H1 (cell line): ENCODE data around the gene ZDHHC22. TPM values are rescaled to one million over a fixed set of nuclear protein-coding genes. Genes with fewer than 3 reads are reported as not detected.

Experiments
- CTCF ChIA-PET: fragments of 300-600 bp; sonication (Branson Sonifier 250); formaldehyde crosslinking; loops from one replicate; lab custom pipeline; 2021; ENCODE audit not compliant: partially characterized antibody; lab: Charles Lee
- POLR2A ChIA-PET: fragments of 300-600 bp; sonication (Branson Sonifier 250); formaldehyde crosslinking; loops from one replicate; lab custom pipeline; 2021; ENCODE audit warnings: inconsistent platforms; ENCODE audit not compliant: partially characterized antibody; lab: Charles Lee
- DNase-seq, 2 experiments: peaks; one replicate each; pipeline versions ENCODE4 v3.0.0 to v3.0.0-alpha.2; 2010 to 2022; ENCODE audit warnings: low spot score in 2 of 2, low read depth in 1 of 2, mixed read lengths in 1 of 2
- FAIRE-seq: peaks from 2 replicates; lab custom pipeline; 2011; peaks lifted over from hg19 to GRCh38; lab: Jason Lieb, UNC
- H2AFZ ChIP-seq: 2 replicates; pipeline ENCODE4 v1.8.1; 2012; ENCODE audit warnings: low read length, inconsistent platforms
- H2AK5ac ChIP-seq: 2 replicates; pipeline ENCODE4 v1.6.1; 2013; ENCODE audit warnings: low read depth, low read length
- H2BK120ac ChIP-seq: replicated peaks from 2 replicates; pipeline ENCODE3; 2013; ENCODE audit warnings: low read depth, low read length, inconsistent platforms
- H2BK12ac ChIP-seq: 2 replicates; pipeline ENCODE4 v1.6.1; 2013; ENCODE audit warnings: low read depth, low read length
- H2BK15ac ChIP-seq: 2 replicates; pipeline ENCODE4 v1.6.1; 2013; ENCODE audit warnings: low read length
- H2BK20ac ChIP-seq: 2 replicates; pipeline ENCODE4 v1.6.1; 2013; ENCODE audit warnings: low read length
- H2BK5ac ChIP-seq: 2 replicates; pipeline ENCODE4 v1.6.1; 2013; ENCODE audit warnings: low read depth, low read length
- H3K14ac ChIP-seq: 2 replicates; pipeline ENCODE4 v1.6.1; 2013; ENCODE audit warnings: inconsistent platforms; ENCODE audit not compliant: insufficient read length
- H3K18ac ChIP-seq: 2 replicates; pipeline ENCODE4 v1.6.1; 2013; ENCODE audit warnings: low read length; ENCODE audit errors: extremely low read depth
- H3K23ac ChIP-seq: 2 replicates; pipeline ENCODE4 v1.6.1; 2013; ENCODE audit warnings: inconsistent platforms; ENCODE audit not compliant: insufficient read length
- H3K23me2 ChIP-seq: 2 replicates; pipeline ENCODE4 v1.6.1; 2013; ENCODE audit warnings: low read depth, low read length
- H3K27ac ChIP-seq: 2 replicates; pipeline ENCODE4 v1.6.1; 2011; ENCODE audit warnings: low read depth, low read length, inconsistent platforms
- H3K27me3 ChIP-seq, 4 experiments: replicated peaks in 1 of 4; 1 replicate in 1 of 4; 2 replicates in 3 of 4; pipeline versions ENCODE4 v1.6.1 to v1.8.1; 2011 to 2013; ENCODE audit warnings: low read length in 3 of 4, mild to moderate bottlenecking in 3 of 4, inconsistent platforms in 2 of 4, mixed read lengths in 2 of 4, moderate library complexity in 1 of 4; ENCODE audit not compliant: control insufficient read depth in 3 of 4, insufficient read depth in 3 of 4; ENCODE audit errors: extremely low read depth in 1 of 4
- H3K36me3 ChIP-seq, 4 experiments: 2 replicates each; pipeline versions ENCODE4 v1.6.1 to v1.8.1; 2011 to 2013; ENCODE audit warnings: mild to moderate bottlenecking in 4 of 4, low read length in 3 of 4, moderate library complexity in 2 of 4, control low read depth in 1 of 4, inconsistent platforms in 1 of 4; ENCODE audit not compliant: insufficient read depth in 4 of 4, control insufficient read depth in 2 of 4
- H3K4ac ChIP-seq: replicated peaks from 2 replicates; pipeline ENCODE3; 2013; ENCODE audit warnings: low read length, low read depth, mixed read lengths, inconsistent platforms; ENCODE audit not compliant: insufficient read length
- H3K4me1 ChIP-seq, 4 experiments: replicated peaks in 1 of 4; 1 replicate in 1 of 4; 2 replicates in 3 of 4; pipeline versions ENCODE4 v1.6.1 to v1.8.1; 2011 to 2013; ENCODE audit warnings: low read length in 3 of 4, inconsistent platforms in 2 of 4, mixed read lengths in 1 of 4; ENCODE audit not compliant: insufficient read depth in 4 of 4, control insufficient read depth in 3 of 4
- H3K4me2 ChIP-seq, 2 experiments: 2 replicates each; pipeline versions ENCODE4 v1.6.1 to v1.8.1; 2011 to 2013; ENCODE audit warnings: low read depth in 2 of 2, low read length in 2 of 2, control low read depth in 1 of 2, inconsistent platforms in 1 of 2, mild to moderate bottlenecking in 1 of 2; ENCODE audit not compliant: insufficient read depth in 1 of 2
- H3K4me3 ChIP-seq, 4 experiments: fragments of 200-600, 300-600 bp in 1 of 4; sonication (generic), shearing (Covaris generic), sonication (Bioruptor Twin) in 1 of 4; 2 replicates each; pipeline versions ENCODE4 v1.5.1 to v1.8.1; 2011 to 2016; ENCODE audit warnings: low read length in 4 of 4, low read depth in 3 of 4, control low read depth in 2 of 4, inconsistent platforms in 2 of 4, mild to moderate bottlenecking in 2 of 4, mixed read lengths in 1 of 4, moderate library complexity in 1 of 4; ENCODE audit not compliant: insufficient read depth in 2 of 4; ENCODE audit errors: extremely low read depth in 1 of 4
- H3K56ac ChIP-seq: replicated peaks from 2 replicates; pipeline ENCODE3; 2013; ENCODE audit warnings: low read depth, mild to moderate bottlenecking, mixed read lengths, low read length, inconsistent platforms; ENCODE audit not compliant: insufficient read length
- H3K79me1 ChIP-seq: 2 replicates; pipeline ENCODE4 v1.6.1; 2013; ENCODE audit warnings: low read depth, low read length, control low read depth
- H3K79me2 ChIP-seq, 2 experiments: 2 replicates each; pipeline versions ENCODE4 v1.6.1 to v1.8.1; 2012 to 2013; ENCODE audit warnings: low read length in 2 of 2, mild to moderate bottlenecking in 2 of 2, inconsistent platforms in 1 of 2; ENCODE audit not compliant: insufficient read depth in 2 of 2, control insufficient read depth in 1 of 2
- H3K9ac ChIP-seq, 4 experiments: replicated peaks in 1 of 4; 1 replicate in 1 of 4; 2 replicates in 3 of 4; pipeline versions ENCODE4 v1.6.1 to v1.8.1; 2011 to 2013; ENCODE audit warnings: low read depth in 3 of 4, low read length in 3 of 4, control low read depth in 2 of 4, mild to moderate bottlenecking in 2 of 4, moderate library complexity in 2 of 4, inconsistent platforms in 1 of 4; ENCODE audit errors: extremely low read depth in 1 of 4
- H3K9me3 ChIP-seq, 2 experiments: 2 replicates each; pipeline versions ENCODE4 v1.6.1 to v1.8.1; 2012 to 2013; ENCODE audit warnings: mild to moderate bottlenecking in 2 of 2, moderate library complexity in 2 of 2, control low read depth in 1 of 2, inconsistent platforms in 1 of 2, low read depth in 1 of 2, low read length in 1 of 2, mixed read lengths in 1 of 2; ENCODE audit not compliant: insufficient read depth in 2 of 2
- H4K20me1 ChIP-seq, 2 experiments: replicated peaks in 1 of 2; 2 replicates each; pipeline versions ENCODE3 to v1.8.1; 2011 to 2013; ENCODE audit warnings: inconsistent platforms in 2 of 2, low read length in 2 of 2, mild to moderate bottlenecking in 1 of 2; ENCODE audit not compliant: insufficient read depth in 2 of 2, control insufficient read depth in 1 of 2
- H4K5ac ChIP-seq: 2 replicates; pipeline ENCODE4 v1.6.1; 2013; ENCODE audit warnings: low read length, low read depth, mixed read lengths, inconsistent platforms; ENCODE audit not compliant: insufficient read length
- H4K8ac ChIP-seq: 2 replicates; pipeline ENCODE4 v1.8.0; 2013; ENCODE audit warnings: mild to moderate bottlenecking, moderate library complexity, low read length, inconsistent platforms; ENCODE audit not compliant: insufficient read depth; ENCODE audit errors: extremely low read depth
- H4K91ac ChIP-seq: replicated peaks from 2 replicates; pipeline ENCODE3; 2013; ENCODE audit warnings: low read length, mixed read lengths, inconsistent platforms; ENCODE audit not compliant: insufficient read length
- BACH1 ChIP-seq: IDR thresholded peaks from 2 replicates; pipeline ENCODE4 v1.6.1; 2012; ENCODE audit warnings: low read length, improper control_type of control experiment
- CHD1 ChIP-seq: IDR thresholded peaks from 2 replicates; pipeline ENCODE4 v1.6.1; 2012; ENCODE audit warnings: low read depth, low read length, improper control_type of control experiment
- CTBP2 ChIP-seq: IDR thresholded peaks from 2 replicates; pipeline ENCODE4 v1.7.0; 2011; ENCODE audit warnings: borderline replicate concordance, mild to moderate bottlenecking, moderate library complexity, mixed read lengths, low read length; ENCODE audit not compliant: insufficient read depth, insufficient read length
- POLR2AphosphoS5 ChIP-seq: IDR thresholded peaks from 2 replicates; pipeline ENCODE4 v1.6.1; 2011; ENCODE audit warnings: low read depth, low read length
- POU5F1 ChIP-seq: IDR thresholded peaks from 2 replicates; pipeline ENCODE4 v1.6.1; 2011; ENCODE audit warnings: low read depth, mild to moderate bottlenecking, low read length, moderate library complexity
- RAD21 ChIP-seq, 2 experiments: IDR thresholded peaks in 1 of 2; conservative IDR thresholded peaks in 1 of 2; 2 replicates each; pipeline ENCODE4 v1.6.1; 2011; ENCODE audit warnings: low read depth in 2 of 2, low read length in 2 of 2, improper control_type of control experiment in 1 of 2, inconsistent platforms in 1 of 2, mild to moderate bottlenecking in 1 of 2, moderate library complexity in 1 of 2
- RFX5 ChIP-seq: IDR thresholded peaks from 2 replicates; pipeline ENCODE4 v1.6.1; 2011; ENCODE audit warnings: low read depth, low read length, improper control_type of control experiment, borderline replicate concordance
- RXRA ChIP-seq: IDR thresholded peaks from 2 replicates; pipeline ENCODE4 v1.6.1; 2011; ENCODE audit warnings: low read depth, mild to moderate bottlenecking, low read length, moderate library complexity; ENCODE audit not compliant: insufficient read depth
- TAF7 ChIP-seq: optimal IDR thresholded peaks from 2 replicates; pipeline ENCODE3; 2011; ENCODE audit warnings: low read depth, mild to moderate bottlenecking, inconsistent platforms, low read length, moderate library complexity, borderline replicate concordance
- WGBS, 2 experiments: shearing (Covaris generic) in 1 of 2; methylation state at CpG; one replicate each; pipeline versions ENCODE4 v1.1.6 to v1.1.7; 2013 to 2015; ENCODE audit warnings: low lambda C conversion rate in 2 of 2, mixed read lengths in 2 of 2, inconsistent platforms in 1 of 2, low coverage in 1 of 2, missing lambda C conversion rate in 1 of 2; ENCODE audit not compliant: insufficient replicate concordance in 2 of 2, insufficient coverage in 1 of 2, insufficient read length in 1 of 2; ENCODE audit errors: extremely low coverage in 1 of 2, missing lambda C conversion rate in 1 of 2; 5-methylcytosine and 5-hydroxymethylcytosine counted together
- polyA plus RNA-seq, 7 experiments: library from polyadenylated mRNA; depleted of rRNA in 3 of 7; stranded (reverse) in 5 of 7; unstranded in 2 of 7; fragments of >200 nt in 5 of 7; fragments of 200-250 nt in 2 of 7; gene quantifications; 1 replicate in 5 of 7; 2 replicates in 1 of 7; 4 replicates in 1 of 7; pipeline versions ENCODE4 v1.2.1 to v1.2.3, GENCODE V29; 2011 to 2013; ENCODE audit warnings: missing spikeins in 2 of 7, mixed read lengths in 2 of 7
- total RNA-seq: library from RNA; stranded (reverse); fragmentation: NEBNext Ultra II Directional; extraction: Animal tissue kit (Norgen Biotek cat#: 25700); gene quantifications from 2 replicates; pipeline ENCODE4 v1.2.1, GENCODE V29; 2021
- TF ChIP-seq, protein P1 (sequence below): IDR thresholded peaks from 2 replicates; pipeline ENCODE4 v1.6.1; 2012; ENCODE audit warnings: inconsistent platforms

Gene ZDHHC22
- total and polyA plus RNA-seq, 2 of the 8 experiments (the other 6 are each of a cell fraction or from before 2014, with no cell fraction given) = 23.8 to 55.2 TPM

DNA sequence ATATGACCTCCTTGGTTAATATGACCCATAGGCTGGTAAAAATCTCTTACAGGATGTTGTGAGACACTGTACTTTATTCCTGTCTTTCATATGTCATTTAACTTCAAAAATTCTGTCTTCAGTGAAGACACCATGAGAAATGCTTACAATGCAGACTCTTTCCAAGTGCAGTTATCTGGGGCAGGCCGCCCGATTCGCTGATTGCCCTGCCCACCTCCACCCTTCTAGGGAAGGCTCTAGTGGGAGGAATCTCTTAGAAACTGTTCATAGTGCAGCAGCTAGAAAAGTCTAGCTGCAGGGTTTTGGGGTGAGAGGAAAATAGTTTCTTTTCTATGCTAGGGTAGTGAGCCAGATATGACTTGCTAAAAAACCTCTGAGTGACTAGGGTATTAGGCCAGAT, 58.5 kb downstream of the ZDHHC22 start:
- H2BK20ac ChIP-seq = no peak overlapping the region
- 0 out of 4 replicates have a peak, but pooled peaks cover 0 to 4% of the 10 kb centered on the region in 2 experiments for H3K9me3 ChIP-seq
- H2BK15ac ChIP-seq = no peak overlapping the region
- no peak overlapping the region for H2BK120ac ChIP-seq
- no peak overlapping the region for H4K5ac ChIP-seq
- H3K4me2 ChIP-seq = no peak overlapping the region
- H3K4ac ChIP-seq = no peak overlapping the region
- no peak overlapping the region for H4K8ac ChIP-seq
- no peak overlapping the region for H3K4me3 ChIP-seq
- H4K91ac ChIP-seq = no peak overlapping the region
- no peak overlapping the region for H3K9ac ChIP-seq
- no peak overlapping the region for H2BK5ac ChIP-seq
- H3K36me3 ChIP-seq = no peaks in the 10 kb centered on the region
- H3K79me1 ChIP-seq = no peaks in the 10 kb centered on the region
- POLR2A ChIA-PET = no interaction called here
- H2AK5ac ChIP-seq = no peak overlapping the region
- H3K79me2 ChIP-seq = no peaks in the 10 kb centered on the region
- no peak overlapping the region for H3K23ac ChIP-seq
- CTCF ChIA-PET = interaction anchor here (1.2 to 56.8 kb wide), 9 partner anchors 5 to 255 kb away, joined by 3 to 1490 read pairs (median 43); partner anchors contain the start of gene ZDHHC22
- H3K14ac ChIP-seq = no peak overlapping the region
- H4K20me1 ChIP-seq = no peaks in the 10 kb centered on the region
- FAIRE-seq = no peak
- no peak overlapping the region for H3K27ac ChIP-seq
- TF ChIP-seq, protein P1, sequence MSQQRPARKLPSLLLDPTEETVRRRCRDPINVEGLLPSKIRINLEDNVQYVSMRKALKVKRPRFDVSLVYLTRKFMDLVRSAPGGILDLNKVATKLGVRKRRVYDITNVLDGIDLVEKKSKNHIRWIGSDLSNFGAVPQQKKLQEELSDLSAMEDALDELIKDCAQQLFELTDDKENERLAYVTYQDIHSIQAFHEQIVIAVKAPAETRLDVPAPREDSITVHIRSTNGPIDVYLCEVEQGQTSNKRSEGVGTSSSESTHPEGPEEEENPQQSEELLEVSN = no peak
- TF ChIP-seq BACH1 (no peak), POU5F1 (no peak), RXRA (no peak), CHD1 (no peak), TAF7 (no peak), RAD21 (IDR thresholded peaks at IDR 0.05 in 1 of 2, conservative IDR thresholded peaks at IDR 0.05 in 1 of 2; ENCODE audit: low read depth in 2 of 2, low read length in 2 of 2) (no peak), RFX5 (no peak), CTBP2 (no peak), POLR2AphosphoS5 (no peak)
- WGBS, 2 experiments = 92% methylated on average over 3 of the region's 3 CpGs; no CpG with 5 or more reads in 1 of the 2 experiments
- H3K4me1 ChIP-seq = peaks cover 7 to 16% (median 14%) of the 10 kb centered on the region in 4 experiments
- H3K18ac ChIP-seq = no peak overlapping the region
- H2AFZ ChIP-seq = no peak overlapping the region
- no peak for DNase-seq
- H3K56ac ChIP-seq = no peak overlapping the region
- no peaks in the 10 kb centered on the region for H3K23me2 ChIP-seq
- H3K27me3 ChIP-seq = no peaks in the 10 kb centered on the region
- no peak overlapping the region for H2BK12ac ChIP-seq
